Spleen (tissue), 11 donors: Measurements from ENCODE around the gene ANO1. TPM values are rescaled to one million over a fixed set of nuclear protein-coding genes. Genes with fewer than 3 reads are reported as not detected.

Experiments
- DNase-seq: peaks from one replicate; pipeline ENCODE4 v3.0.0-alpha.2; 2020
- H3K27ac ChIP-seq, 8 donors: fragments of 200-600 bp; sonication (generic) in 7 of 8; 1 replicate in 4 of 8; 2 replicates in 4 of 8; pipeline versions ENCODE4 v1.5.0 to v1.8.0; 2016 to 2021; ENCODE audit warnings: inconsistent platforms in 4 of 8, mild to moderate bottlenecking in 4 of 8, moderate library complexity in 1 of 8
- H3K27me3 ChIP-seq, 7 donors: fragments of 200-600 bp; sonication (generic) in 6 of 7; replicated peaks in 1 of 7; 1 replicate in 4 of 7; 2 replicates in 3 of 7; pipeline versions ENCODE4 v1.5.0 to v1.8.0; 2016 to 2021; ENCODE audit warnings: inconsistent platforms in 3 of 7, mild to moderate bottlenecking in 1 of 7
- H3K36me3 ChIP-seq, 6 donors: fragments of 200-600 bp; sonication (generic) in 5 of 6; 1 replicate in 4 of 6; 2 replicates in 2 of 6; pipeline versions ENCODE4 v1.5.0 to v1.8.0; 2016 to 2021; ENCODE audit warnings: inconsistent platforms in 2 of 6
- H3K4me1 ChIP-seq, 6 donors: fragments of 200-600 bp; sonication (generic) in 5 of 6; 1 replicate in 3 of 6; 2 replicates in 3 of 6; pipeline versions ENCODE4 v1.5.0 to v1.8.0; 2016 to 2021; ENCODE audit warnings: inconsistent platforms in 3 of 6
- H3K4me3 ChIP-seq, 8 donors: fragments of 200-600 bp; sonication (generic) in 7 of 8; 1 replicate in 4 of 8; 2 replicates in 4 of 8; pipeline versions ENCODE4 v1.5.0 to v1.8.0; 2016 to 2021; ENCODE audit warnings: inconsistent platforms in 4 of 8, mild to moderate bottlenecking in 4 of 8, moderate library complexity in 2 of 8
- H3K9me3 ChIP-seq, 8 donors: fragments of 200-600 bp; sonication (generic) in 7 of 8; 1 replicate in 4 of 8; 2 replicates in 4 of 8; pipeline versions ENCODE4 v1.5.0 to v1.8.0; 2016 to 2021; ENCODE audit warnings: inconsistent platforms in 4 of 8
- POLR2A ChIP-seq, 3 donors: fragments of 450-650 bp; IDR thresholded peaks; one replicate each; pipeline ENCODE4 v1.5.1; 2017; ENCODE audit warnings: antibody characterized with exemption in 3 of 3, mild to moderate bottlenecking in 1 of 3
- POLR2AphosphoS5 ChIP-seq, 3 donors: sonication (generic); formaldehyde crosslinking; IDR thresholded peaks; one replicate each; pipeline ENCODE4 v1.5.1; 2017; ENCODE audit warnings: antibody characterized with exemption in 3 of 3
- WGBS, 5 donors: extraction: QIAGEN DNeasy Blood & Tissue Kit in 3 of 5; methylation state at CpG; one replicate each; pipeline versions ENCODE4 v1.1.5 to v1.1.7; 2013 to 2018; 5-methylcytosine and 5-hydroxymethylcytosine counted together
- intact Hi-C: fragments of 100-400 bp; cut with DNase I; formaldehyde crosslinking; loops from one replicate; pipeline ENCODE4 v1.15.0; 2023; ENCODE audit warnings: low total_unique reads
- polyA plus RNA-seq, 3 donors: library from polyadenylated mRNA; stranded (reverse); fragments of 200-250 nt; gene quantifications; one replicate each; pipeline ENCODE4 v1.2.1, GENCODE V29; 2013
- total RNA-seq, 7 donors: library from RNA; depleted of rRNA in 3 of 7; stranded (reverse); fragments of >200 nt in 3 of 7; fragmentation: NEBNext Ultra II Directional in 4 of 7; extraction: Animal tissue kit (Norgen Biotek cat#: 25700) in 4 of 7; gene quantifications; one replicate each; pipeline versions ENCODE4 v1.1.0 to v1.2.1, GENCODE V29; 2016 to 2021
- TF ChIP-seq, protein P1 (sequence below), 11 experiments: fragments of 200-600 bp in 7 of 11; fragments of 450-650 bp in 4 of 11; sonication (generic) in 4 of 11; IDR thresholded peaks in 8 of 11; conservative IDR thresholded peaks in 3 of 11; 1 replicate in 7 of 11; 2 replicates in 4 of 11; pipeline versions ENCODE4 v1.4.0 to v1.8.0; 2016 to 2021; ENCODE audit warnings: antibody characterized with exemption in 11 of 11, inconsistent platforms in 4 of 11, mild to moderate bottlenecking in 1 of 11
- donor health status: healthy with polysubstance abuse.
- donor health status: DM: no; HTN: no; CAD: no; lungs with moderate emphysema.
- donor health status: DM: no; HTN: no; CAD: no.
- donor health status: Bipolar disorder and iron deficiency.
- donor health status: healthy.
- donor health status: DM: no; HTN: no; CAD: no.
- donor health status: DM: yes; HTN: yes; CAD: no.

ANO1 gene
- total and polyA plus RNA-seq, 10 donors = 0.22 to 1.2 (median 0.62) TPM

GRCh38 chr11:70127653-70128434 is 49.7 kb downstream of the ANO1 start:
- 70 to 85% (median 77%) methylated on average over 6 of the region's 6 CpGs for WGBS, 5 donors
- Histone ChIP-seq H3K4me1 (peaks cover 0 to 13% (median 0%) of the 10 kb centered on the region in 6 donors), H3K27ac (no peak overlapping the region), H3K36me3 (no peaks in the 10 kb centered on the region), H3K9me3 (no peaks in the 10 kb centered on the region), H3K27me3 (peaks cover 0 to 13% (median 0%) of the 10 kb centered on the region in 7 donors), H3K4me3 (no peak overlapping the region)
- DNase-seq = no peak
- TF ChIP-seq POLR2A (IDR thresholded peaks at IDR 0.05) (no peak), POLR2AphosphoS5 (IDR thresholded peaks at IDR 0.05) (no peak)
- TF ChIP-seq, protein P1, sequence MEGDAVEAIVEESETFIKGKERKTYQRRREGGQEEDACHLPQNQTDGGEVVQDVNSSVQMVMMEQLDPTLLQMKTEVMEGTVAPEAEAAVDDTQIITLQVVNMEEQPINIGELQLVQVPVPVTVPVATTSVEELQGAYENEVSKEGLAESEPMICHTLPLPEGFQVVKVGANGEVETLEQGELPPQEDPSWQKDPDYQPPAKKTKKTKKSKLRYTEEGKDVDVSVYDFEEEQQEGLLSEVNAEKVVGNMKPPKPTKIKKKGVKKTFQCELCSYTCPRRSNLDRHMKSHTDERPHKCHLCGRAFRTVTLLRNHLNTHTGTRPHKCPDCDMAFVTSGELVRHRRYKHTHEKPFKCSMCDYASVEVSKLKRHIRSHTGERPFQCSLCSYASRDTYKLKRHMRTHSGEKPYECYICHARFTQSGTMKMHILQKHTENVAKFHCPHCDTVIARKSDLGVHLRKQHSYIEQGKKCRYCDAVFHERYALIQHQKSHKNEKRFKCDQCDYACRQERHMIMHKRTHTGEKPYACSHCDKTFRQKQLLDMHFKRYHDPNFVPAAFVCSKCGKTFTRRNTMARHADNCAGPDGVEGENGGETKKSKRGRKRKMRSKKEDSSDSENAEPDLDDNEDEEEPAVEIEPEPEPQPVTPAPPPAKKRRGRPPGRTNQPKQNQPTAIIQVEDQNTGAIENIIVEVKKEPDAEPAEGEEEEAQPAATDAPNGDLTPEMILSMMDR (IDR thresholded peaks at IDR 0.05 in 8 of 11, conservative IDR thresholded peaks at IDR 0.05 in 3 of 11) = no peak
- intact Hi-C loops = no loop called here

DNA sequence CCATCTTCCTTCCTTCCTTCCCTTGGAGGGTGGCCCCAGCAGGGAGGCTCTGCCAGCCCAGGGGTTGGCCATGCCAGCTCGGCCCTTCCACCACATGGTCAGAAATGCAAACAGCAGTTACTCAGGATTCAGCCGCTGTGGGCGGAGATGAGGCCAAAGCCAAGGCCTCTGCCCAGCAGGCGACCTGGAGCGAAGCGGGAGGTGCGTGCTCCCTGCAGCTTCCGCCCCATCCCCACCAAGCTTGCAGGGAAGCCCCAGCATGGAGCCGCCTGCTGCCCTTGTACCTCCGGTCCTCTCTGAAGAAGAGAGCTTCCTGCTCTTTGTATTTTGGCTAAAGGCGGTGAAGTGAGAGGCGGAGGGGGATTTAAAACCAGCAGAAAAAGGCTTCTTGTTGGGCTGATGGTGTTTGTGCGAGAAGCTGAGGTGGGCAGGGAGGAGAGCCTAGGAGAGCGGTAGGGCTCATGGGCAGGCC is 50.4 kb downstream of the ANO1 start:
- Histone ChIP-seq H3K27me3 (peaks cover 0 to 7% (median 0%) of the 10 kb centered on the region in 7 donors), H3K4me1 (peaks cover 0 to 13% (median 0%) of the 10 kb centered on the region in 6 donors), H3K36me3 (no peaks in the 10 kb centered on the region), H3K27ac (no peak overlapping the region), H3K4me3 (no peak overlapping the region), H3K9me3 (no peaks in the 10 kb centered on the region)
- WGBS, 5 donors = 66 to 76% (median 74%) methylated on average over 13 to 14 of the region's 14 CpGs
- TF ChIP-seq, protein P1 (IDR thresholded peaks at IDR 0.05 in 8 of 11, conservative IDR thresholded peaks at IDR 0.05 in 3 of 11) = peak in 1 of 11 experiments; percentile 17
- TF ChIP-seq POLR2AphosphoS5 (IDR thresholded peaks at IDR 0.05) = peak in 2 of 3 donors; percentile 59
- TF ChIP-seq POLR2A (IDR thresholded peaks at IDR 0.05) = no peak
- intact Hi-C loops = no loop called here
- DNase-seq = no peak

DNA sequence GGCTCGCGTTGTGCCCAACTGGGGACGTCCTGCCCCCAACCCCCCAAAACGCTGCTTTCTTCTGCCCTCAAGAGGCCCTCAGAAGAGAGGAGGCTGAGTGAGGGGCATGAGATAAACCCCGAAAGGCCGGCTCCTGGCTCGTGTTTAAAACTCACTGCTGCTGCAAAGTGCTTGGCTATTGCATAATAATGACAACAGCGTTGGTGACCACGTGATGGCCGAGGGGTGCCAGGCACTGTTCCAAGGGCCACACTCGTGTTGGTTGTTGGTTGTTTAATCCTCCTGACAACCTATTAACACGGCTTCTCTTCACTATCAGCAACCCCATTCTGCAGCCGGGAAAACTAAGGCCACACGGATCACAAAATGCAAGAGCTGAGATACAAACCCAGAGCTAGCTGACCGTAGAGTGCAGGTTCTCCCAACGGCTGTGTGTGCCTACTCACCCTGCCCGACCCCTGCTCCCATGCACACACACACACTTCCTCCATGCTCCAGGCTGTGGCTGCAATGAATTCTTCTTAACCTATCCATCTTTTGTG is 51.0 kb downstream of the ANO1 start:
- Histone ChIP-seq H3K4me3 (no peak overlapping the region), H3K27ac (no peak overlapping the region), H3K9me3 (no peaks in the 10 kb centered on the region), H3K27me3 (peaks cover 0 to 10% (median 0%) of the 10 kb centered on the region in 7 donors), H3K4me1 (peaks cover 0 to 13% (median 0%) of the 10 kb centered on the region in 6 donors), H3K36me3 (no peaks in the 10 kb centered on the region)
- 64 to 76% (median 74%) methylated on average over 16 to 17 of the region's 17 CpGs for WGBS, 5 donors
- intact Hi-C loops = no loop called here
- TF ChIP-seq, protein P1 (IDR thresholded peaks at IDR 0.05 in 8 of 11, conservative IDR thresholded peaks at IDR 0.05 in 3 of 11) = no peak
- TF ChIP-seq POLR2AphosphoS5 (IDR thresholded peaks at IDR 0.05) (no peak), POLR2A (IDR thresholded peaks at IDR 0.05) (no peak)
- DNase-seq = no peak

DNA sequence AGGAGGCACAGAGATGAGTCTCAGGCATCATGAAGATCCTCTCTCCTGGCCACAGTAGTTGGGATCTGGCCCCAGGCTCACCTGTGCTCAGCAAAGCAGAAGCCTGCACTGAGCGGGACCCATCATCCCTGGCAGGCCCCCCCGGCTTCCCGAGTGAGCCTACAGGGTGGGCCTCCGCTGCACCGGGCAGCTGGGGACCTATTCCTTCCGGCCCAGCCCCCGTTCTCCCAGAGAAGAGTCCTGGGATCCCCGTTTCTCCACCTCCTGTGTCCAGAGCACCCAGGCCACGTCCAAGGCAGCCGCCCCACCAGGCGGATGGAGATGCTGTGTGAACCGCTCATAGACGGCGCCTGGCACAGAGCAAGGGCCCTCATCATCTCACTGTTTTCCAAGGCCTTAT is 52.5 kb downstream of the ANO1 start:
- Histone ChIP-seq H3K4me1 (peaks cover 0 to 13% (median 0%) of the 10 kb centered on the region in 6 donors), H3K4me3 (no peak overlapping the region), H3K36me3 (no peaks in the 10 kb centered on the region), H3K9me3 (no peaks in the 10 kb centered on the region), H3K27ac (no peak overlapping the region), H3K27me3 (peaks cover 0 to 14% (median 0%) of the 10 kb centered on the region in 7 donors)
- TF ChIP-seq, protein P1 (IDR thresholded peaks at IDR 0.05 in 8 of 11, conservative IDR thresholded peaks at IDR 0.05 in 3 of 11) = no peak
- no peak for TF ChIP-seq POLR2AphosphoS5 (IDR thresholded peaks at IDR 0.05)
- intact Hi-C loops = no loop called here
- 93 to 97% (median 94%) methylated on average over 7 to 14 of the region's 14 CpGs for WGBS, 5 donors
- no peak for DNase-seq
